ENCODE results near the gene MYOG. TPM values are rescaled to one million over a fixed set of nuclear protein-coding genes. Genes with fewer than 3 reads are reported as not detected.

The MYOG gene
- total RNA-seq, 1 experiment from 2014 or later = not detected

GRCh38 chr1:203128431-203128715 is 42.6 kb upstream of the MYOG start:
- BruUV-seq (replicated peaks) = no TSS peak
- Mint-ChIP-seq H3K4me1 (ENCODE audit: insufficient read depth, unreplicated experiment) (peaks cover 18% of the 10 kb centered on the region), H3K27me3 (ENCODE audit: insufficient read depth, unreplicated experiment) (peaks cover 12% of the 10 kb centered on the region), H3K4me3 (ENCODE audit: unreplicated experiment) (peak overlapping the region; percentile 72), H3K36me3 (ENCODE audit: insufficient read depth, unreplicated experiment) (no peaks in the 10 kb centered on the region), H3K27ac (ENCODE audit: low read depth, unreplicated experiment) (no peak overlapping the region), H3K9me3 (ENCODE audit: unreplicated experiment) (no peaks in the 10 kb centered on the region)
- intact Hi-C loops (cut with micrococcal nuclease) = loop anchor here (2.0 kb wide), 1 partner anchor 24 kb away; no protein-coding TSS in a partner anchor
- no peak for DNase-seq (ENCODE audit: unreplicated experiment)
- TF ChIP-seq, protein P1, sequence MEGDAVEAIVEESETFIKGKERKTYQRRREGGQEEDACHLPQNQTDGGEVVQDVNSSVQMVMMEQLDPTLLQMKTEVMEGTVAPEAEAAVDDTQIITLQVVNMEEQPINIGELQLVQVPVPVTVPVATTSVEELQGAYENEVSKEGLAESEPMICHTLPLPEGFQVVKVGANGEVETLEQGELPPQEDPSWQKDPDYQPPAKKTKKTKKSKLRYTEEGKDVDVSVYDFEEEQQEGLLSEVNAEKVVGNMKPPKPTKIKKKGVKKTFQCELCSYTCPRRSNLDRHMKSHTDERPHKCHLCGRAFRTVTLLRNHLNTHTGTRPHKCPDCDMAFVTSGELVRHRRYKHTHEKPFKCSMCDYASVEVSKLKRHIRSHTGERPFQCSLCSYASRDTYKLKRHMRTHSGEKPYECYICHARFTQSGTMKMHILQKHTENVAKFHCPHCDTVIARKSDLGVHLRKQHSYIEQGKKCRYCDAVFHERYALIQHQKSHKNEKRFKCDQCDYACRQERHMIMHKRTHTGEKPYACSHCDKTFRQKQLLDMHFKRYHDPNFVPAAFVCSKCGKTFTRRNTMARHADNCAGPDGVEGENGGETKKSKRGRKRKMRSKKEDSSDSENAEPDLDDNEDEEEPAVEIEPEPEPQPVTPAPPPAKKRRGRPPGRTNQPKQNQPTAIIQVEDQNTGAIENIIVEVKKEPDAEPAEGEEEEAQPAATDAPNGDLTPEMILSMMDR (IDR thresholded peaks at IDR 0.05; ENCODE audit: unreplicated experiment) = no peak
- ChIA-PET CTCF (interaction anchor here (0.5 to 10.9 kb wide), 15 partner anchors 8 to 337 kb away, joined by 3 to 103 read pairs (median 4); no protein-coding TSS in a partner anchor), POLR2A (interaction anchor here (0.6 to 2.2 kb wide), 7 partner anchors 9 to 89 kb away, joined by 3 to 17 read pairs (median 3); no protein-coding TSS in a partner anchor)

GRCh38 chr1:203127666-203128430 is 42.0 kb upstream of the MYOG start, which contains the start of gene ADORA1:
Gene ADORA1 (plus strand): TSS chr1:203127726. CDS start chr1:203128842, 1,116 bp downstream.
- Mint-ChIP-seq H3K36me3 (ENCODE audit: insufficient read depth, unreplicated experiment) (no peaks in the 10 kb centered on the region), H3K27ac (ENCODE audit: low read depth, unreplicated experiment) (peak within 1 kb of the TSS; percentile 21), H3K4me3 (ENCODE audit: unreplicated experiment) (peak within 1 kb of the TSS; percentile 72), H3K4me1 (ENCODE audit: insufficient read depth, unreplicated experiment) (peaks cover 18% of the 10 kb centered on the region), H3K27me3 (ENCODE audit: insufficient read depth, unreplicated experiment) (peaks cover 13% of the 10 kb centered on the region), H3K9me3 (ENCODE audit: unreplicated experiment) (no peaks in the 10 kb centered on the region)
- intact Hi-C loops (cut with micrococcal nuclease) = loop anchor here (2.0 kb wide), 1 partner anchor 25 kb away; no protein-coding TSS in a partner anchor
- CTCF ChIA-PET = interaction anchor here (0.5 to 10.9 kb wide), 18 partner anchors 8 to 337 kb away, joined by 3 to 103 read pairs (median 4); partner anchors contain the start of gene MYBPH
- DNase-seq (ENCODE audit: unreplicated experiment) = peak; percentile 87
- BruUV-seq (replicated peaks) = no TSS peak
- POLR2A ChIA-PET = interaction anchor here (0.6 to 2.2 kb wide), 7 partner anchors 9 to 88 kb away, joined by 3 to 17 read pairs (median 3); no protein-coding TSS in a partner anchor
- TF ChIP-seq, protein P1 (IDR thresholded peaks at IDR 0.05; ENCODE audit: unreplicated experiment) = no peak

DNA sequence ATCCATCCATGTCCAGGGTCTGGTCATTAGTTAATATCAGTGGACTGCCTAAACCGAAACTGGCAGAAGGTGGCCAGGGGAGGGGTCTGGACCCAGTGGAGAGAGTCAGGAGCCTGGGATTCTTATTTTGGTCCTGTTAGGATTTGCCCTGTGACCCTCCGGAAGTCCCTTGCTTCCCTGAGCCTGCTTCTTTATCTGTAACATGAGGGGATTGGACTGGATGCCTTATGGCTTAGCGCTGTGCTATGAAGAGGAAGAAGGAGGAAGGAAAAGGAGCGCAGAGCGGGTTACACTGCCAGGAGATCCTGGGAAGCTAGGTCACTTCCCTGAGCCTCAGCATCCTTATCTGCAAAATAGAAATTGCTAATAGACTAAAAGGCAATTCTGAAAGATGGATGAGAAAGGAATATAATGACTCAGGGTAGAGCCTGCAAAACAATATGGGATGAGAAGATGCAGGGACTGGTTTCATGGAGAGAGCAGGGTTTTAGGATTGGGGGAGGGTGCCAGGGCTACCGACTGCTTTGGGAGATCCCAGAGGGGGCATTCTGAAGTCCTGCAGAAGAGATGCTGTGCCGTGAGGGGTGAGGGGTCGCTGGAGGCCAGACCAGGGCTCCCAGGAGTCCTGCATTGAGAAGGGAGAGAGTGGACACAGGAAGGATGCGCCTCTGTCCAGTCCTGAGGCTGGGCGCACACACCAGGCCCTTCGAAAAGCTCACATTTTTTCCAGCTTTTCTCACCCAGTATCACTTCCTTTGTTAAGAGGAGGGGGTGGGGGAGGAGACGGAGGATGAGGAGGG is 41.3 kb upstream of the MYOG start:
- ChIA-PET CTCF (interaction anchor here (0.6 to 10.9 kb wide), 19 partner anchors 8 to 142 kb away, joined by 3 to 103 read pairs (median 4); partner anchors contain the start of gene MYBPH), POLR2A (interaction anchor here (0.7 to 2.2 kb wide), 4 partner anchors 26 to 262 kb away, joined by 3 to 17 read pairs (median 4); no protein-coding TSS in a partner anchor)
- no peaks in the 10 kb centered on the region for H3K36me3 Mint-ChIP-seq (ENCODE audit: insufficient read depth, unreplicated experiment)
- peaks cover 18% of the 10 kb centered on the region for H3K4me1 Mint-ChIP-seq (ENCODE audit: insufficient read depth, unreplicated experiment)
- no TSS peak for BruUV-seq (replicated peaks)
- intact Hi-C loops (cut with micrococcal nuclease) = no loop called here
- TF ChIP-seq, protein P1 (IDR thresholded peaks at IDR 0.05; ENCODE audit: unreplicated experiment) = no peak
- peaks cover 20% of the 10 kb centered on the region for H3K27me3 Mint-ChIP-seq (ENCODE audit: insufficient read depth, unreplicated experiment)
- H3K9me3 Mint-ChIP-seq (ENCODE audit: unreplicated experiment) = no peaks in the 10 kb centered on the region
- DNase-seq (ENCODE audit: unreplicated experiment) = peak; percentile 22
- peak overlapping the region; percentile 21 for H3K27ac Mint-ChIP-seq (ENCODE audit: low read depth, unreplicated experiment)
- peak overlapping the region; percentile 72 for H3K4me3 Mint-ChIP-seq (ENCODE audit: unreplicated experiment)

All from MCF 10A (cell line).